ENCODE results near the gene PILRB.
"Not testable (repeated sequence)": the region's sequence is repeated elsewhere in the genome, so short reads cannot be mapped to it uniquely, and the experiment has no call there.

PILRB gene

DNA sequence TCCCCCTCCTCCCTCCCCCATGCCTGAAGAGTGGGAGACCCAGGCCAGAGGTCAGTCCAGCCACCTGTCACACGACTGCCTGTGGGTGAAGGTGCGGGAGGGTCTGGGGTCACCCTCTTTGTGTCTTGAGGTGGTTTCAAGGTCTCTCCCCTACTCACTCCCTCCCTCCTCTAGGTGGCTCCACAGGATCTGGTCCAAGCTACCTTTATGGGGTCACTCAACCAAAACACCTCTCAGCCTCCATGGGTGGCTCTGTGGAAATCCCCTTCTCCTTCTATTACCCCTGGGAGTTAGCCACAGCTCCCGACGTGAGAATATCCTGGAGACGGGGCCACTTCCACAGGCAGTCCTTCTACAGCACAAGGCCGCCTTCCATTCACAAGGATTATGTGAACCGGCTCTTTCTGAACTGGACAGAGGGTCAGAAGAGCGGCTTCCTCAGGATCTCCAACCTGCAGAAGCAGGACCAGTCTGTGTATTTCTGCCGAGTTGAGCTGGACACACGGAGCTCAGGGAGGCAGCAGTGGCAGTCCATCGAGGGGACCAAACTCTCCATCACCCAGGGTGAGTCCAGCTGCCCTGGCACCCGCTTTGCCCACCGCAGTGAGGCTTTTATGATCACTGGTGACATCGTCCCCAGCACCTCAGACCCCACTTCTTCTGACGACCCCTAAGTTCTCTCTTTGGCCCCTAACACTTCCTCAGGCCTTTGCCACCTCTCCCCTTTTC is 16.1 kb downstream of the PILRB start:
- DNase-seq (ENCODE audit: low read depth in 1 of 2, low spot score in 1 of 2): not testable (repeated sequence)

DNA sequence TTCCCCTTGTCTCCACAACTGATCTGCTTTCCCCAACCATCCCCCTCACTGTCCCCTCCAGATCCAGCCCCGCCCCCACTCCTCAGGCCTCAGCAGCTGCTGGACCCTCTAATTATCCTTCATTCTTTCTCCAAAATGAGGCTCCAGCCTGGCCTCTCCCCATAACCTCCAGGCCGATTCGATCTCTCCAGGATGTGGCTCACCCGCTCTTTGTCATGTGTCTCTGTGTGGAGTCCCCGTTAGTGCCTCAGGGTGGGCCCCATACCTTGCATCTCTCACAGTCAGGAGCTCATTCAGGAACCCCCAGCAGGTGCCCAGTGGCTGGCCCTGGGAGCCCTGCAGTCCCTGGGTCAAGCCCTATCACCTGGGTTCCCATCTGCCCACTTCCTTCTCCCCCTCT is 16.7 kb downstream of the PILRB start:
- DNase-seq (ENCODE audit: low read depth in 1 of 2, low spot score in 1 of 2): no peak

DNA sequence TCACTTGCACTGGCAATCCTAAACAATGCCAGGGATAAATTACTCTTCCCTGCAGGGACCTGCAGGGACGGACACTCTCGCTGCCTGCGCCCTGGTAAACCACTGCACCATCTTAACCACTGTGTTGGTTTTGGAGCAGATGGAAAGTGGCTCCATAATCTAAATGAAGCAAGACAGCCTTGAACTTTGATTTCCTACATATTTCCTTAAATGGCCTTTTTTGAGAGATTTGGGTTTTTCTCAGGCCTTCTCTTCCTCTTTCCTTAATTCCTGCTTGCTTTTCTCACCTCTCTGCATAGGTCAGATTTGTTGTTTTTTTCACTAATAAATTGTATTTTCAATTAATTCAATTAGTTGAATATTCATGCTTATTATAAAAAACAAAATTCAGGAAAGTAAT is 18.1 kb downstream of the PILRB start:
- DNase-seq (ENCODE audit: low read depth in 1 of 2, low spot score in 1 of 2): no peak

DNA sequence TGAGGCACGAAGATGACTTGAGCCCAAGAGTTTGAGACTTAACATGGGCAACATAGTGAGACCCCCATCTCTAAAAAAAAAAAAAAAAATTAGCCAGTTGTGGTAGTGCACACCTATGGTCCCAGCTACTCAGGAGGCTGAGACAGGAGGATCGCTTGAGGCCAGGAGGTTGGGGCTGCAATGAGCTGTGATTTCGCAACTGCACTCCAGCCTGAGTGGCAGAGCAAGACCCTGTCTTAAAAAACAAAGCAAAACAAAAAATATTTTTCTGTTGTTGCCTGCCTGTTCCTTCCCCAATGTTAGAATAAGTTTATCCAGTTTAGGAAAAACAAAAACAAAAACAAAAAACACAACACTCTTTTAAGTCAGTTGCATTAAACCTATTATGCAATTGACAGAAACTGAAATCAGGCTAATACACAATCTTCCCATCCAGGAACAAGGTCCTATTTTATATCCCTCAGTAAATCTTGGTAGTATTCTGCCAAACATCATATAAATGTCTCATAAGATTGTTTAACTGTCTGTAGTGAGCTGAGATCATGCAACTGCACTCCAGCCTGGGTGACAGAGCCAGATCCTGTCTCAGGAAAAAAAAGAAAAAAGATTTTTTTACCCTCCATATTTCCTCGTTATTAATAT is 20.3 kb downstream of the PILRB start:
- no peak for DNase-seq (ENCODE audit: low read depth in 1 of 2, low spot score in 1 of 2)

DNA sequence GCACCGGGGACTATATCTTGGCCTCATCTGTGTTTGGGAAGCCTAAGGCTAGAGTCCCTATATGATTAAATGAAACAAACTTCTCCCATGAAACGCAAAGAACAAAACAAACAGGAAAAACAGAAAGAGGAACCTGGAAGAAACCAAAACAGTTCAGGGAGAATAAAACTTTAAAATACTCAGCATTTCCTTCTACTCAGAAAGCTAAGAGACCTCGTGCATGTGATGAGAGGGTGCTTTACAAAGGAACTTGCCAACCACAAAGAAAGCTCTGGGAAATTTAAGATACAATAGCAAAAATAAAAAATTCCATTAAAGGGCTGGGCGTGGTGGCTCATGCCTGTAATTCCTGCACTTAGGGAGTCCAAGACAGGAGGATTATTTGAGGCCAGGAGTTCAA is 22.3 kb downstream of the PILRB start:
- DNase-seq (ENCODE audit: low read depth in 1 of 2, low spot score in 1 of 2): no peak

DNA sequence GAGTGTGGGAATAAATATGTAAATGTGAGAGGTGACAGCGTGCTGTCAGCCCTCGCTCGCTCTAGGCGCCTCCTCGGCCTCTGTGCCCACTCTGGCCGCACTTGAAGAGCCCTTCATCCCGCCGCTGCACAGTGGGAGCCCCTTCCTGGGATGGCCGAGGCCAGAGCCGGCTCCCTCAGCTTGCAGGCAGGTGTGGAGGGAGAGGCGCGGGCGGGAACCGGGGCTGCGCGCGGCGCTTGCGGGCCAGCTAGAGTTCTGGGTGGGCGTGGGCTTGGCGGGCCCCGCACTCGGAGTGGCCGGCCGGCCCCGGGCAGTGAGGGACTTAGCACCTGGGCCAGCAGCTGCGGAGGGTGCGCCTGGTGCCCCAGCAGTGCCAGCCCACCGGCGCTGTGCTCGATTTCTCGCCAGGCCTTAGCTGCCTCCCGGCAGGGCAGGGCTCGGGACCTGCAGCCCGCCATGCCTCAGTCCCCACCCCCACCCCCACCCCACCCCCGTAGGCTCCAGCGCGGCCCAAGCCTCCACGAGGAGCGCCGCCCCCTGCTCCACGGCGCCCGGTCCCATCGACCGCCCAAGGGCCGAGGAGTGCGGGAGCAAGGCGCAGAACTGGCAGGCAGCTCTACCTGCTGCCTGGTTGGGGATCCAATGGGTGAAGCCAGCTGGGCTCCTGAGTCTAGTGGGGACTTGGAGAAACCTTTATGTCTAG is 23.8 kb downstream of the PILRB start:
- DNase-seq (ENCODE audit: low read depth in 1 of 2, low spot score in 1 of 2): not testable (repeated sequence)

DNA sequence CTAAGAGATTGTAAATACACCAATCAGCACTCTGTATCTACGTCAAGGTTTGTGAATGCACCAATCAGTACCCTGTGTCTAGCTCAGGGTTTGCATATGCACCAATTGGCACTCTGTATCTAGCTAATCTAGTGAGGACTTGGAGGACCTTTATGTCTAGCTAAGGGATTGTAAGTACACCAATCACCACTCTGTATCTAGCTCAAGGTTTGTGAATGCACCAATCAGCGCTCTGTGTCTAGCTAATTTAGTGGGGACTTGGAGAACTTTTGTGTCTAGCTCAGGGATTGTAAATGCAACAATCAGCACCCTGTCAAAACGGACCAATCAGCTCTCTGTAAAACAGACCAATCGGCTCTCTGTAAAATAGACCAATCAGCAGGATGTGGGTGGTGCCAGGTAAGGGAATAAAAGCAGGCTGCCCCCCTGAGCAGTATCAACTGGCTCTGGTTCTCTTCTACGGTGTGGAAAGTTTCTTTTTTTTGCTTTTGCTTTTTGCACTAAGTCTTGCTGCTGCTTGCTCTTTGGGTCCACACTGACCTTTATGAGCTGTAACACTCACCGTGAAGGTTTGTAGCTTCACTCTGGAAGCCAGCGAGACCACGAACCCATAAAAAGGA is 24.4 kb downstream of the PILRB start:
- not testable (repeated sequence) for DNase-seq (ENCODE audit: low read depth in 1 of 2, low spot score in 1 of 2)

DNA sequence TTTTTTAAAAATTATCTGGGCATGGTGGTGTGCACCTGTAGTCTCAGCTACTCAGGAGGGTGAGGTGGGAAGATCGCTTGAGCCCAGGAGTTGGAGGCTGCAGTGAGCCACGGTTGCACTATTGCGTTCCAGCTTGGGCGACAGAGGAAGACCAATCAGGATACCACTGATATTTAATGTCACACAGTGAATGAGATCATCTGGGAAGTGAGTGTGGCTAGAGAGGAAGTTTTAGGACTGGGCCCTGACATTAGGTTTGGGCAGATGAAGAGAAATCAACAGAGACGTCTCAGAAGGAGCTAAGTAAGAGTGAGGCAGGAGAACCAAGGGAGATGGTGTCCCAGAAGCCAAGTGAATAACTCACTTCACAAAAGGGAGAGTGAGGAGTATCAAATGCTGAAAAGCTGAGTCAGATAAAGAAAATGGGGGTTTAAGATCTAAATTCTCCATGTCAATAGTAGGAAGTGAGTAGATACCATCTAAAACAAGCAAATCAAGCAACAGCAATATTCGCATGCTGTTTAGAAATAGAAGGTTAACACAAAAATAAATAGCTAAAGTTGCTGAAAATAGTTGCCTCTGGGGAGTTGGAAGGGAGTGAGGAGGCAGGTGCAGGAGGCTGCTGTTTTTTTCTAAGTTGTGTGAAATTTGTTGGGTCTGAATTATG is 26.8 kb downstream of the PILRB start:
- DNase-seq (ENCODE audit: low read depth in 1 of 2, low spot score in 1 of 2): no peak

DNA sequence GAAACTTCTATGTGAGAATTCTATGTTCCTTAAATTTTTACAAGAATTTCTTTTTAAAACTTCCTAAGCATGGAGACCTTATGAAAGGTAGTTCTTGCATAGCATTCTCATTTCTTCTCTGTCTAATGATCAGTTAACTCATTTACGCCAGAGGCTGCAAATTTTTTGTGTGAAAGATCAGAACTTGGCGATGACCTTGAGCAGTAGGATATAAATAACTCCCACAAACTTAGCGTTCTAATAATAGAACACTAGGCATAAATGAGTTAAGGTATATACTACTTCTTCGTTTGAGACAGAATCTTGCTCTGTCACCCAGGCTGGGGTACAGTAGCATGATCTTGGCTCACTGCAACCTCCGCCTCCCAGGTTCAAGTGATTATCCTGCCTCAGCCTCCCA is 29.0 kb downstream of the PILRB start:
- no peak for DNase-seq (ENCODE audit: low read depth in 1 of 2, low spot score in 1 of 2)

DNA sequence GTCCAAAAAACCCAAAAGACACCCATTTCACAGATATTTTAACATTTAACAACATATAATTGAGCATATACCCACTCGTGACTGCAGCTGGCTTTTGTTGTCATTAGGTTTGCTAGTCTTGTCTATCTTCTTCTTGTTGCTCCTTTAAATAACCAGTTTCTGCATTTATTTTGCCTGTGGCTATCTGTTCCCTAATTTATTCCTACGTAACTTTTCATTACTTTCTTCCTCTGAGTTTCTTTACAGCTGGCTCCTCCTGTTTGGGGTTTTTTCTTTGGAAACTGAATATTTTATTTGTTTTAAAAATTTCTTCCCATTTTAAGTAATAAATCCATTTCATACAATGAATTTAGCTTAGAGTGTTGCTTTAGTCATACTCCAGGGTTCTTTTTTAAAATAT is 29.8 kb downstream of the PILRB start:
- DNase-seq (ENCODE audit: low read depth in 1 of 2, low spot score in 1 of 2): no peak

DNA sequence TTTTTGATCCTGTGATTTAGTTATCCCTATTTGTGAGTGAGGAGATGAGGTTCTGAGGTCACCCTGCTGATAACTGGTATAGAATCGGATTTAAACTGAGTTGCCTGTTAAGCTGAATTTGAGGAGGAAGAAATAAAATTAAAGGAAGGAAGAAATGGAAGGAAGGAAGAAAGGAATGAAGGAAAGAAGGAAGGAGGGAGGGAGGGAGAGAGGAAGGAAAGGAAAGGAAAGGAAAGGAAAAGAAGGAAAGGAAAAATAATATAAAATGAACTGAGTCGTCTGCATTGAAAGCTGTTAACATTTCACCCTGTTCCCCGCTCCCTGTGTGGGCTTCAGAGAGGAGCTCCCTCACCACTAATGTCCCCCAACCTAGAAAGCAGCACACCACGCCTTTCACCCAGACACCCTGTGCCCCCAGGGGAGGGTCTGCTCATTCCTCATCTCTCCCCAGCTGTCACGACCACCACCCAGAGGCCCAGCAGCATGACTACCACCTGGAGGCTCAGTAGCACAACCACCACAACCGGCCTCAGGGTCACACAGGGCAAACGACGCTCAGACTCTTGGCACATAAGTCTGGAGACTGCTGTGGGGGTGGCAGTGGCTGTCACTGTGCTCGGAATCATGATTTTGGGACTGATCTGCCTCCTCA is 31.6 kb downstream of the PILRB start:
- no peak for DNase-seq (ENCODE audit: low read depth in 1 of 2, low spot score in 1 of 2)

DNA sequence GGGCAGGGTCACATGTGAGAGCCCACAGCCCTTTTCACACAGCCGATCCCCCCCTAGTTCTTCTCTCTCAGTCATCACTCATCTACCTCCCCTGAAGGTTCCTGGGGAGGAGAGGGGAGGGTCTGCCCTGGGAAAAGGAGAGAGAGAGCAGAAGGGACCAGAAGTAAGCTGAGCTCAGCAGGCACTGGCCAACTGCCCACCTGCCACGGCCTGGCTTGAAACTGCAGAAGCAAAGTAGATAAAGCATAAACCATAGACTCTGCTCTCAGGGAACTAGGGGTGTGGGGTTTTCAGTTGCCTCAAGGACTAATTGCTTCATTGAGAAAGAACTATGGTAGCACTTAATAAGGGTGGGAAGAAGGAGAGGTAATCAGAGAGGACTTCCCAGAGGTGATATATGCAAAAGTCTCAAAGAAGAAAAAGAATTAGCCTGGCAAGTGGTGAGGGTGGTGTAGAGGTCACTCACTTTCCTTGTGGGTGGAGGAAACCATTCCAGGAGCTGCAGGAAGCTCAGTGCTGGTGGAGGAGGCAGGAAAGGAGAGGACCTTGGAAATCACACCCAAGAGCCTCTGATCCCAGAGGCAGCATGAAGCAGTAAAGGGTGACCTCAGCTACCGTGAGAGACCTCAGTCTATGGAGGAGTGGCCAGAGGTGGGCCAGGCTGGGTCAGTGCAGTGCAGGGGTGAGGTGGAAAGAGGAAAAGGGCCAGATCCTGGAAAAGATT is 32.5 kb downstream of the PILRB start:
- DNase-seq (ENCODE audit: low read depth in 1 of 2, low spot score in 1 of 2): no peak

DNA sequence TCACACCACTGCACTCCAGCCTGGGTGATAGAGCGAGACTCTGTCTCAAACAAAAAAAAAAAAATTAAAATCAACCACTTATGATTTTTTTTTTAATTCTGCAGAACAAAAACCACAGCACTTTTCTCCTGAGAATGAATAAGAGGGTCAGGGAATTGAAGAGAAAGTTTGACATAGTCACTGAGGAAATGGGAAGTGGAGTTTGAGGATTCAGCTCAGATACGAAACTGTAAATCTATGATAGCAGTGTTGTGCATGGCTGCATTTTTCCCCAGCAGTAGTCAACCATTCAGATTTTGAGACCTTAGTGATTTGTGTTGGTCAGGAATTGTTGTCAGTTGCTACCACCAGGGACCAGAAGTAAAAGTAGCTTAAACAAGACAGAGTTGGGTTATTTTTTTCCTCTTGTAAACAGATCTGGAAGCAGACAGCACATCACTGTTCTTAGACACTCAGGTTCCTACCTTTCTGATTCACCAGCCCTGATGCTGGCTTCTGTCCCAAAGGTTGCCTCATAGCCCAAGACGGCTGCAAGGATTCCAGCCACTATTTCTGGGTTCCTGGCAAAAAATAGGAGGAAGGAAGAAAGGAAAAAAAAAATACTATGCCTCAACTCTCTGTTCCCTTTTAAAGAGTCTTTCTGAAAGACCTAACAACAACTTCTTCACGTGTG is 35.5 kb downstream of the PILRB start:
- DNase-seq (ENCODE audit: low read depth in 1 of 2, low spot score in 1 of 2): no peak

DNA sequence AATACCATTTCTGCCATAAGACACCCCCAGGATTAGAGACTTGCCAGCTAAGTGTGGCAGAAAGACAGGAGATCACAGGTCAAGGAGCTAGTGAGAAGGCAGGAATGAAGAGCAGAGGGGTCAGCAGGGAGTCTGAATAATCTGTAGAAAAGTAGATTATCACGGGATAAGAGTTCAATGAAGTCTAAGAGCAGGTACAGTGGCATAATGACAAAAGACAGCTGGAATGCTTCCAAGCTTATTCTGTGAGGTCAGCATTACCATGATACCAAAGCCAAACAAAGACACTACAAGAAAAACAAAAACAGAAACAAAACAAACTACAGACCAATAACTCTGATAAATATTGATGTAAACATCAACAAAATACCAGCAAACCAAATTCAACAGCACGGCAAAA is 36.2 kb downstream of the PILRB start:
- no peak for DNase-seq (ENCODE audit: low read depth in 1 of 2, low spot score in 1 of 2)

DNA sequence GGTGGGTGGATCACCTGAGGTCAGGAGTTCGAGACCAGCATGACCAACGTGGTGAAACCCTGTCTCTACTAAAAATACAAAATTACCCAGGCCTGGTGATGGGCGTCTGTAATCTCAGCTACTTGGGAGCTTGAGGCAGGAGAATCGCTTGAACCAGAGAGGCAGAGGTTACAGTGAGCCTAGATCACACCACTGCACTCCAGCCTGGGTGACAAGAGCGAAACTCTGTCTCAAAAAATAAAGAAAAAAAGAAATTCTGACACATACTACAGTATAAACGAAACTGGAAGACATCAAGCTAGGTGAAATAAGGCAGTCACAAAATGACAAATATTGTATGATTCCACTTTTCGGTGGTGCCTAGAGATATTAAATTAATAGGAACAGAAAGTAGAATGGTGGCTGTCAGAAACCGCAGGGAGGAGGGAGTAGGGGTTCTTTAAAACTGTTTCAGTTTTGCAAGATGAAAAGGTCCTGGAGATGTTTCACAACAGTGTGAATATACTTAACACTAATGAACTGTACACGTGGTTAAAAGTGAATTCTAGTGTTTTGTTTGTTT is 38.6 kb downstream of the PILRB start:
- DNase-seq (ENCODE audit: low read depth in 1 of 2, low spot score in 1 of 2): no peak

DNA sequence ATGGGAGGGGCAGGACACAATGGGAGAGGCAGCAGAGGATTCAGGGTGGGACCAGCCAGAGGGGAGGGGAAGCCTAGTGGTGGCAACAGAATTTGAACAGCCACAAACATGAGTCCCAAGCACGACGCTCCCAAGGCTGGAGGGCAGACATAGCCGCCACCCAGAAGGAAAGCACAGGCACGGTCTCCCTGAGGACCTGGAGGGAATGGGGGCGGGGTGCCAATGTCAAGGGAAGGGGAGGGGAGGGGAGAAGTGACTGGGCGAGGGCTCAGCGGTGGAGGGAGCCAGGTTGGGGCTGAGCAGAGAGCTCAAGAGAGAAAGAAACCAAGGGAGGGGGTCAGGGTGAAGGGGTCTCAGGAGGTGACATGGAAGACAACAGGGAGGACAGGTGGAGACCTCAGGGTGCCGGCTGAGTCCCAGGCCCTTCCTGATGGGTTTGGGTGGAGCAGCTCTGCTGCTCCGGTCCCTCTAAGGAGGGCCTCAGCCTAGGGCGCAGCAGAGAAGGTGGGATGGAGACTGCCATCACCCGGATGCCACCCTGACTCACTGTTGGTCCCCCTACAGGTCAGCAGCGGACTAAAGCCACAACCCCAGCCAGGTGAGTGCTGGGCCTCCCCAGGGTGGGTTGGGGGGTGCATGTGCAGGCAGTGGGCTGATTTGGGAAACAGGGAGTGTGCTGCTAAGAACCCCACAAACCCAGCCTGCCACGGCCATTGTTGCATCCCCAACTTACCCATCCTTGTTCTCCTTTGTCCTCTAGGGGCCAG is 39.6 kb downstream of the PILRB start:
- no peak for DNase-seq (ENCODE audit: low read depth in 1 of 2, low spot score in 1 of 2)

DNA sequence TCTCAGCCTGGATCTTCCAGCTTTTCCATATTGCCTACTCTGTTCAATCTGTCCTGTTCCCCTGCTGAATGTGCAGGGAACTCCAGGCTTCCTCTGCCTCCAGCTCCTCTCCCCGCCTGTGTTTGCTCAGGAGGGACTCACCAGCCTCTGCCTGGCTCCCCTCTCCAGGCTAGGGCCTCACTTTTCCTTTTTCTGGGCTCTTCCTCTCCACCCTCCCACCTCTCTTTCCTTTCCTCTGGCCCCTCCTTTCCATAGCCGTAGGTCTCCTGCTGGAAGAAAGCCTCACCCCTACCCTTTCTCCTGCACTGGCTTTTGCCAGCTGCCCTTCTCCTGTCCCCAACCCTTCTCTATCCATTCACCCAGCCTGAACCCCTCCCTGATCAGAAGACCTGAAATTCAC is 40.3 kb downstream of the PILRB start:
- no peak for DNase-seq (ENCODE audit: low read depth in 1 of 2, low spot score in 1 of 2)

DNA sequence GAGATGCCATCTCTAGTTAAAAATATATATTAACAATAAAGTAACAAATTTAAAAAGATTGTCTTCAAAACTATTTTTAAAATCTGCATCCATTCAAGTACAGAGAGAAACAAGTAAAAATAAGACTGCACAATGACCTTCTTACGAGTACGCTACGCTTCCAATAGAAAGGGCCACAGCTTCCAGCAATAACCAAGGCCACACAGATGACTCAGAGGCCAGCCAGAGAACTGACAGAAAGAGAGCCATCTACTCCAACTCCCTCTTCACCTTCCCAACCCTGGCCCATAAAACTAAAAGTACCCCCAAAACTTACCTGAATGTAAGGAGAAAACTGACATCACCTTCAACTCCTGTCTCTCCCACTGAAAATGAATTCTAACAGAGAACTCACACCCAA is 42.1 kb downstream of the PILRB start:
- no peak for DNase-seq (ENCODE audit: low read depth in 1 of 2, low spot score in 1 of 2)

DNA sequence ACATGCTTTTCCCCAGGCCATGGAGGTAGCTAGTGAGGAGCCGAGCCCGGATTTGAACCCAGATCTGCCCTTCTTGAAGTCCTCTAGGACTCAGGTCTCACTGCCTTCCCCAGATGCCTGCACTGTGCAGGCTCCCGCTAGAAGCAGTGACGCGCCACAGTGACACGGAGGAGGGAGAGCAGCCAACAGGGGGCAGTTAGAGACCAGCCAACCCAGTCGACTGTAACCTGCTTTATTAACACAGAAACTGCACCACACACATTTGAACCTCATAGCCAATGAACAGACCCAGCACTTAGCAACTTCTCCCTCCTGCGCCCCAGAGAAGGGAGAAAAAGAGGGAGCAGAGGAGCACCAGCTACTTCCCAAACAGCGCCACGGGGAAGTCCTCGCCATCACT is 42.7 kb downstream of the PILRB start:
- no peak for DNase-seq (ENCODE audit: low read depth in 1 of 2, low spot score in 1 of 2)

Measured in stimulated activated CD4-positive, alpha-beta T cell treated with anti-CD3 and anti-CD28 coated beads, Interleukin-15, amount 100 ng/mL, for 1 hour (primary cell).